HepG2 (cell line): ENCODE data around the gene HSPB6. TPM values are rescaled to one million over a fixed set of nuclear protein-coding genes. Genes with fewer than 3 reads are reported as not detected.
A peak's percentile ranks its signal among the peaks of the same experiment; 100 is the strongest.

ENCODE experiments used
- ETV5 ChIP-seq: IDR thresholded peaks from 2 replicates; pipeline ENCODE4 v1.6.1; 2018; ENCODE audit warnings: missing biosample characterization, missing genetic modification reagents, inconsistent platforms, borderline replicate concordance
- HNF1A ChIP-seq, 2 experiments: sonication (generic) in 1 of 2; formaldehyde crosslinking in 1 of 2; IDR thresholded peaks; 2 replicates each; pipeline versions ENCODE4 v1.4.0 to v1.6.1; 2016 to 2020; ENCODE audit warnings: borderline replicate concordance in 1 of 2, low read depth in 1 of 2, mild to moderate bottlenecking in 1 of 2, missing genetic modification reagents in 1 of 2
- RNF2 ChIP-seq: fragments of 450-650 bp; conservative IDR thresholded peaks from 2 replicates; pipeline ENCODE4 v1.6.1; 2016; ENCODE audit warnings: low read depth
- SIX4 ChIP-seq: sonication (generic); formaldehyde crosslinking; IDR thresholded peaks from 2 replicates; pipeline ENCODE4 v1.4.0; 2020; ENCODE audit warnings: missing genetic modification reagents
- SMC3 ChIP-seq: IDR thresholded peaks from 2 replicates; pipeline ENCODE4 v1.6.1; 2011; ENCODE audit warnings: low read length, improper control_type of control experiment
- SP140L ChIP-seq: sonication (generic); formaldehyde crosslinking; IDR thresholded peaks from 2 replicates; pipeline ENCODE4 v1.4.0; 2020; ENCODE audit warnings: missing genetic modification reagents, borderline replicate concordance
- TGIF2 ChIP-seq: IDR thresholded peaks from 2 replicates; pipeline ENCODE4 v1.6.1; 2016; ENCODE audit warnings: control low read depth, missing compliant biosample characterization
- ZBTB20 ChIP-seq: sonication (generic); formaldehyde crosslinking; IDR thresholded peaks from 2 replicates; pipeline ENCODE4 v1.8.1; 2023; ENCODE audit warnings: missing genetic modification reagents, low read depth, mild to moderate bottlenecking, borderline replicate concordance
- ZBTB34 ChIP-seq: sonication (generic); formaldehyde crosslinking; IDR thresholded peaks from 2 replicates; pipeline ENCODE4 v1.8.0; 2022; ENCODE audit warnings: mild to moderate bottlenecking, missing genetic modification reagents
- ZFX ChIP-seq: sonication (generic); formaldehyde crosslinking; IDR thresholded peaks from 2 replicates; pipeline ENCODE4 v1.4.0; 2020; ENCODE audit warnings: mild to moderate bottlenecking, low read depth, missing genetic modification reagents, moderate library complexity
- ZNF605 ChIP-seq: sonication (generic); formaldehyde crosslinking; IDR thresholded peaks from 2 replicates; pipeline ENCODE4 v1.8.0; 2022; ENCODE audit warnings: mild to moderate bottlenecking, missing genetic modification reagents
- ZNF704 ChIP-seq: sonication (generic); formaldehyde crosslinking; IDR thresholded peaks from 2 replicates; pipeline ENCODE4 v1.8.1; 2023; ENCODE audit warnings: mild to moderate bottlenecking, inconsistent platforms, moderate library complexity, missing genetic modification reagents, borderline replicate concordance
- ZNF775 ChIP-seq: sonication (generic); formaldehyde crosslinking; IDR thresholded peaks from 2 replicates; pipeline ENCODE4 v1.4.0; 2020; ENCODE audit warnings: missing genetic modification reagents, mild to moderate bottlenecking, moderate library complexity, borderline replicate concordance
- ZNF784 ChIP-seq: sonication (generic); formaldehyde crosslinking; IDR thresholded peaks from 2 replicates; pipeline ENCODE4 v1.5.1; 2020; ENCODE audit warnings: missing genetic modification reagents, mild to moderate bottlenecking, borderline replicate concordance
- polyA plus RNA-seq, 8 experiments: library from polyadenylated mRNA; depleted of rRNA in 3 of 8; stranded (reverse) in 7 of 8; unstranded in 1 of 8; fragments of >200 nt; fragmentation: Illumina TruSeq in 4 of 8; extraction: Trizol in 4 of 8; gene quantifications; 2 replicates each; pipeline versions ENCODE4 v1.2.1 to v1.2.3, GENCODE V29; 2011 to 2016; ENCODE audit warnings: low read depth in 4 of 8, missing spikeins in 1 of 8, mixed read lengths in 1 of 8; ENCODE audit not compliant: insufficient read depth in 1 of 8
- total RNA-seq, 5 experiments: library from RNA; depleted of rRNA; stranded (reverse); fragments of >200 nt; fragmentation: Illumina TruSeq; extraction: Trizol; gene quantifications; 2 replicates each; pipeline ENCODE4 v1.2.3, GENCODE V29; 2016; ENCODE audit warnings: low read depth in 1 of 5

The HSPB6 gene
- total and polyA plus RNA-seq, 2 of the 13 experiments (the other 11 are each of a cell fraction or from before 2014, with no cell fraction given) = 0.18 TPM; not detected in 1

GRCh38 chr19:35718345-35719041 lies 38.3 kb downstream of the HSPB6 start (continued):
- TF ChIP-seq ZNF605 (CRISPR knock-in tag) = no peak
- no peak for TF ChIP-seq ZBTB34 (CRISPR knock-in tag)
- TF ChIP-seq ZBTB20 (CRISPR knock-in tag) = peak; percentile 20; the same call in 1 of the 2 replicates
- TF ChIP-seq ZNF784 = peak; percentile 17; the same call in 1 of the 2 replicates
- 0 out of 2 replicates have a peak, but pooled peaks have one; percentile 7 for TF ChIP-seq ETV5 (CRISPR knock-in tag)
- TF ChIP-seq SP140L (CRISPR knock-in tag) = no peak
- TF ChIP-seq HNF1A (IDR thresholded peaks at IDR 0.05; ENCODE audit: low read depth) = no peak
- TF ChIP-seq HNF1A (CRISPR knock-in tag; IDR thresholded peaks at IDR 0.05; ENCODE audit: borderline replicate concordance) = no peak
- no peak for TF ChIP-seq ZNF775 (CRISPR knock-in tag)
- no peak for TF ChIP-seq SIX4 (CRISPR knock-in tag)
- no peak for TF ChIP-seq ZNF704 (CRISPR knock-in tag)
- TF ChIP-seq RNF2 = no peak
- no peak for TF ChIP-seq SMC3
- peak; percentile 34; the same call in 1 of the 2 replicates for TF ChIP-seq TGIF2
- TF ChIP-seq ZFX (CRISPR knock-in tag) = peak; percentile 34; the same call in 1 of the 2 replicates
